LNCAP (cell line): ENCODE data around the gene PITRM1.

Experiments used
- CTCF ChIP-seq: fragments of 450-650 bp; IDR thresholded peaks from 2 replicates; pipeline ENCODE4 v1.5.1; 2017; ENCODE audit warnings: mild to moderate bottlenecking

PITRM1 gene

DNA sequence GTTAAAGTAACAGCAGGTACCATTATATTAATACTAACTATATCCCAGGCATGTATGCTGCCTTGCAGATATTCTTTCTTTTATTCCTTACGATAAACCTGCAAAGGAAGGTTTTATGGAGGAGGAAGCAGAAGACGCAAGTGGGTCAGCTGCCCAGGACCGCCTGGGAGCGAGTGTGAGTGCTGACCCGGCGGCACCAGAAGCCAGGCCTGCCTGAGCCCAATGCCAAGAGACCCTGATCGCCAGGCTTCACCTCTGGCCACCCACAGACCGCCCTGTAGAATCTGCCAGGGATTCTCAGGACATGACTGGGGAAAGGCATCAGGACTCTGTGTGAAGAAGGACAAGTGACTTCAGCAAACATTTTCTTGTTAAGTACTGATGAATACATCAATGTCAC is 26.3 kb downstream of the PITRM1 start:
- TF ChIP-seq CTCF: no peak

- no peak for TF ChIP-seq CTCF
Observed at GRCh38 chr10:3145366-3145765, 27.2 kb downstream of the PITRM1 start.

DNA sequence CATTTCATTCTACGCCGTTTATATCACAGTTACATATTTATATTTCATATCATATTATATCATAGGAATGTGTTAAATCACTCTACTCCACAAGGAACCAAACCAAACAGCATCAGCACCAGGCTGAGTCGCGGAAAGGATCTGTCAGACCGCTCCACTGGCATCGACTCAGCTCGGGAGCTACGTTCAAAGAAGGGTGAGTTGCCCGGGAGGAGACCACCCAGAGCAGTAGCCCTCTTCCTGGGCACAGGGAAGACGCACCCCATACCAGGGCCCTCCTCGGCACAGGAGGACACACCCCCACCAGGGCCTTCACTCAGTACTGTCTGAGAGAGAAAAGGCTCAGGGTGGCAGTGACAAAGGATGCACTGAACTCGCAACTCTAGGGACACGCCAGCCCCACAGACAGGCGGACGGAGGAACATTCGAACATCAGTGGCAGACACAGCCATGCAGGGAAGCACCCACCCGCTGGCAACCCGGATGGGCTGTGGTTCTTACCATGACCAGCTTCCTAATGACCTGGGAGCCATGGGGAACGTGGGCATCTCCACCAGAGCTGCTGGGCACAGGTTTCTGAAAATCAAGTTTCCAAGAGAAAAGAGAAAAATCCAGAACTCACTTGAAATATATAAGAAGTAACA is 28.7 kb downstream of the PITRM1 start:
- no peak for TF ChIP-seq CTCF

DNA sequence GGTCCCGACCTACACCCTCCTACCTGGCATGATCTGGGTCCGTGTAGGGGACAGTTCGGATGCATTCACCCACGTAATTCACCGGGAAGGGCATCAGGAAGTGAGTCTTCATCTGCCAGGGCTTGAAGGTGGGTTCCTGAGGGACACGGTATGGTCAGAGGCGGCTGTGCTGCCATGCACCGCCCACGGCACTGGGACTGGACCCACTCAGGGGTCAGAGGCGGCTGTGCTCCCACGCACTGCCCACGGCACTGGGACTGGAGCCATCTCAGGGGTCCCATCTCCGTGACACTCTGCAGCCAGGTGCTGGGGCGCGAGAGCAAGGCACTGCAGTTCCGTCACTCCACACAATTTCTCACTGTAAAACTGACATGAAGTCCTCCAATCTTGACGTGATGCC is 29.2 kb downstream of the PITRM1 start:
- TF ChIP-seq CTCF: no peak

GRCh38 chr10:3142146-3142875 is 30.3 kb downstream of the PITRM1 start:
- no peak for TF ChIP-seq CTCF

DNA sequence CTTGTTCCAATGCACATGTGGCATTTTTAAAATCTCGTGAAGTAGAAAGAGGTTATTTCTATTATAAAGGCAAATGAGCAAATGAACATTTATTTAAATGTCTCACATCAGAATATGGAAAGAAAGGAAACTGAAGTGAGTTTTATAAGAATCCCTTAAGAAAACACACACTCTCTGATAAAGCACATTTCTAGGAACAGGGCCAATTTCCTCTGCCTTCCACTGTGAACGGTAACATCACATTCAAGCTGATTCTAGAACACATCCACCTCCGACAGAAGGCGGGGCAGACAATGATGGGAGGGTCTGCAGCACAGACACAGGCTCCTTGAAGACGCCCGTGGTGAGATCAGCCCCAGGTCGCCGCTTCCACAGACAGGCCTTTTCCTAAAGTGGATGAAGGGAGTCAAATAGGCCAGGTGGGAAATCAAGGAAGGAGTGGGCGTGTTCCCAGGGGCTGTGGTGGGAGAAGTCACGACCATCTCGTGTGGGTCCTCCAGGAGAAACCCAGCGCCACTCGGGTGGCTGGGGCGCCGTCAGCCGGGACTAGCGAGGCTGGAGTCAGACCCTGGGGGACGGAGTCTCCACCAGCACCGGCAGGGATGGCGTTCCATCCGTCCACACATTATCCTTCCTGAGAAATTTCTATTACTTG is 31.1 kb downstream of the PITRM1 start:
- TF ChIP-seq CTCF: no peak

DNA sequence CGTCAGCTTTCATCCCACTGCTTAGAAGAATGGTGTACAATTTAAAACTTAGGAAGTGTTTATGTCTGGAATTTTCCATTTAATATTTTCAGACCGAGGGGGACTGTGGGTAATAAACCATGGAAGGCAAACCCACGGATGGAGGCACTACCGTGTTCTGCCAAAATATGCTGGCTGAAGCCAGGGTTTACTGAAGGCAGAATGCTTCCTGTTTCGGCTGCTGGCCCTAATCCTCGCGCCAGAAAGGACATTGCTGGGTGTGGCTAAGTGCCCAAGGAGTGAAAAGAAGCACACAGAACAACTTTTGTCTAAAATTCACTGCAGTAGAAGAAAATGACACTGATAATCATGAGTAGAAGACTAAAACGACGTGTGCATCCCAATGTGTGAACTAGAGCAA is 32.3 kb downstream of the PITRM1 start:
- TF ChIP-seq CTCF: no peak
